Stomach (tissue), 9 donors: Measurements from ENCODE around the gene NOLC1. TPM values are rescaled to one million over a fixed set of nuclear protein-coding genes. Genes with fewer than 3 reads are reported as not detected.

Source experiments
- DNase-seq, 2 donors: peaks; one replicate each; pipeline versions ENCODE4 v3.0.0 to v3.0.0-alpha.2; 2013 to 2019
- H3K27ac ChIP-seq, 5 donors: fragments of 200-600 bp in 4 of 5; sonication (generic) in 4 of 5; one replicate each; pipeline ENCODE4 v1.5.1; 2013 to 2019; ENCODE audit warnings: mild to moderate bottlenecking in 1 of 5, moderate library complexity in 1 of 5
- H3K27me3 ChIP-seq, 3 donors: fragments of 200-600 bp; sonication (generic); one replicate each; pipeline ENCODE4 v1.5.1; 2017 to 2019; ENCODE audit warnings: mixed run types in 1 of 3
- H3K36me3 ChIP-seq, 4 donors: fragments of 200-600 bp; sonication (generic); 1 replicate in 3 of 4; 2 replicates in 1 of 4; pipeline ENCODE4 v1.5.1; 2016 to 2019
- H3K4me1 ChIP-seq, 4 donors: fragments of 200-600 bp; sonication (generic); one replicate each; pipeline ENCODE4 v1.5.1; 2016 to 2019
- H3K4me3 ChIP-seq, 4 donors: fragments of 200-600 bp; sonication (generic) in 3 of 4; one replicate each; pipeline ENCODE4 v1.5.1; 2016 to 2019; ENCODE audit warnings: mild to moderate bottlenecking in 1 of 4
- H3K9me3 ChIP-seq, 4 donors: fragments of 200-600 bp; sonication (generic); one replicate each; pipeline ENCODE4 v1.5.1; 2016 to 2019
- CTCF ChIP-seq, 7 experiments: fragments of 450-650 bp in 4 of 7; fragments of 200-600 bp in 3 of 7; sonication (generic) in 3 of 7; IDR thresholded peaks; one replicate each; pipeline ENCODE4 v1.5.1; 2016 to 2019; ENCODE audit warnings: antibody characterized with exemption in 7 of 7, control low read depth in 2 of 7, mild to moderate bottlenecking in 1 of 7
- EP300 ChIP-seq: sonication (generic); formaldehyde crosslinking; IDR thresholded peaks from one replicate; pipeline ENCODE4 v1.6.1; 2017; ENCODE audit warnings: antibody characterized with exemption
- POLR2A ChIP-seq, 4 donors: fragments of 450-650 bp; IDR thresholded peaks; one replicate each; pipeline ENCODE4 v1.6.1; 2016; ENCODE audit warnings: antibody characterized with exemption in 4 of 4, control low read depth in 2 of 4, mild to moderate bottlenecking in 1 of 4, moderate library complexity in 1 of 4
- POLR2AphosphoS5 ChIP-seq, 3 donors: sonication (generic); formaldehyde crosslinking; IDR thresholded peaks; one replicate each; pipeline ENCODE4 v1.6.1; 2016; ENCODE audit warnings: antibody characterized with exemption in 3 of 3
- WGBS, 5 donors: extraction: QIAGEN DNeasy Blood & Tissue Kit in 3 of 5; methylation state at CpG; one replicate each; pipeline versions ENCODE4 v1.1.5 to v1.1.7; 2013 to 2018; 5-methylcytosine and 5-hydroxymethylcytosine counted together
- intact Hi-C: fragments of 100-400 bp; cut with DNase I; formaldehyde crosslinking; loops from one replicate; pipeline ENCODE4 v1.15.1; 2023; ENCODE audit warnings: low total_unique reads
- polyA plus RNA-seq, 3 donors: library from polyadenylated mRNA; stranded (reverse); fragments of 200-250 nt; gene quantifications; one replicate each; pipeline ENCODE4 v1.2.3, GENCODE V29; 2013
- total RNA-seq, 5 donors: library from RNA; depleted of rRNA; stranded (reverse); fragments of >200 nt; gene quantifications; one replicate each; pipeline versions ENCODE4 v1.1.0 to v1.2.3, GENCODE V29; 2014 to 2016
- donor health status: healthy with polysubstance abuse.
- donor health status: Bipolar disorder and iron deficiency.
- donor health status: healthy.

The NOLC1 gene
- total and polyA plus RNA-seq, 8 donors, result 9.8 to 73.7 (median 32.2) TPM

GRCh38 chr10:102117391-102118159, 34.6 kb upstream of the NOLC1 start:
- 3 to 7% (median 5%) methylated on average over 6 to 12 of the region's 12 CpGs for WGBS, 5 donors
- Histone ChIP-seq H3K9me3 (no peaks in the 10 kb centered on the region), H3K27me3 (no peaks in the 10 kb centered on the region), H3K36me3 (no peaks in the 10 kb centered on the region), H3K4me1 (peaks cover 73 to 90% (median 80%) of the 10 kb centered on the region in 4 donors), H3K27ac (peak overlapping the region; percentile 76 to 99 (median 95)), H3K4me3 (peak overlapping the region; percentile 59 to 85 (median 64))
- intact Hi-C loops, result no loop called here
- DNase-seq, result peak; percentile 91 to 96
- TF ChIP-seq CTCF (IDR thresholded peaks at IDR 0.05) (no peak), POLR2A (IDR thresholded peaks at IDR 0.05) (no peak), EP300 (no peak), POLR2AphosphoS5 (IDR thresholded peaks at IDR 0.05) (no peak)

GRCh38 chr10:102118867-102119266, 33.3 kb upstream of the NOLC1 start:
- H3K36me3 ChIP-seq, result no peaks in the 10 kb centered on the region
- peak overlapping the region; percentile 93 to 99 (median 99) for H3K27ac ChIP-seq
- intact Hi-C loops, result no loop called here
- 0 to 9% (median 3%) methylated on average over 2 to 6 of the region's 6 CpGs for WGBS, 5 donors
- no peaks in the 10 kb centered on the region for H3K9me3 ChIP-seq
- H3K4me1 ChIP-seq, result peaks cover 60 to 77% (median 68%) of the 10 kb centered on the region in 4 donors
- peak overlapping the region; percentile 59 to 85 (median 64) for H3K4me3 ChIP-seq
- peak; percentile 48 to 68 for DNase-seq
- H3K27me3 ChIP-seq, result no peaks in the 10 kb centered on the region
- TF ChIP-seq POLR2AphosphoS5 (IDR thresholded peaks at IDR 0.05) (peak in 1 of 3 donors; percentile 11), EP300 (no peak)

GRCh38 chr10:102119417-102120141, 32.6 kb upstream of the NOLC1 start:
- TF ChIP-seq POLR2AphosphoS5 (IDR thresholded peaks at IDR 0.05) (no peak), POLR2A (IDR thresholded peaks at IDR 0.05) (no peak), EP300 (no peak), CTCF (IDR thresholded peaks at IDR 0.05) (no peak)
- intact Hi-C loops, result no loop called here
- DNase-seq, result peak; percentile 69 to 86
- 0 to 1% (median 0%) methylated on average over 18 to 22 of the region's 22 CpGs for WGBS, 5 donors
- Histone ChIP-seq H3K27ac (peak overlapping the region; percentile 93 to 99 (median 99)), H3K27me3 (no peaks in the 10 kb centered on the region), H3K4me3 (peak overlapping the region; percentile 59 to 85 (median 64)), H3K36me3 (no peaks in the 10 kb centered on the region), H3K9me3 (no peaks in the 10 kb centered on the region), H3K4me1 (peaks cover 56 to 71% (median 62%) of the 10 kb centered on the region in 4 donors)

GRCh38 chr10:102120142-102120990, 31.8 kb upstream of the NOLC1 start, which contains the start of gene LDB1:
LDB1 (minus strand) TSS chr10:102120368; CDS start chr10:102120110, 258 bp downstream.
- peak; percentile 79 to 95 for DNase-seq
- TF ChIP-seq POLR2A (IDR thresholded peaks at IDR 0.05) (peak in 2 of 4 donors; percentile 40 to 63), EP300 (no peak), CTCF (IDR thresholded peaks at IDR 0.05) (peak in 1 of 7 experiments; percentile 9), POLR2AphosphoS5 (IDR thresholded peaks at IDR 0.05) (peak; percentile 85 to 96 (median 95))
- WGBS, 5 donors, result 0 to 1% (median 1%) methylated on average over 50 to 104 of the region's 104 CpGs
- intact Hi-C loops, result no loop called here
- Histone ChIP-seq H3K27ac (peak within 1 kb of the TSS; percentile 93 to 99 (median 99)), H3K27me3 (no peaks in the 10 kb centered on the region), H3K9me3 (no peaks in the 10 kb centered on the region), H3K36me3 (no peaks in the 10 kb centered on the region), H3K4me3 (peak within 1 kb of the TSS; percentile 59 to 85 (median 64)), H3K4me1 (peaks cover 51 to 65% (median 57%) of the 10 kb centered on the region in 4 donors)
